WERI-Rb-1 (cell line): ENCODE results near the gene RNASE8.
"Not testable (repeated sequence)": the region's sequence is repeated elsewhere in the genome, so short reads cannot be mapped to it uniquely, and the experiment has no call there.

ENCODE experiments used
- DNase-seq: peaks from one replicate; pipeline ENCODE4 v3.0.0-alpha.2; 2020
- H3K27ac ChIP-seq: fragments of 250-450 bp; sonication (Bioruptor Pico); 2 replicates; pipeline ENCODE4 v1.5.1; 2020; ENCODE audit warnings: mild to moderate bottlenecking, moderate library complexity
- H3K27me3 ChIP-seq: fragments of 250-450 bp; sonication (Bioruptor Pico); 2 replicates; pipeline ENCODE4 v1.5.1; 2021; ENCODE audit warnings: mild to moderate bottlenecking, low read depth, moderate library complexity; ENCODE audit not compliant: insufficient read depth, severe bottlenecking
- H3K36me3 ChIP-seq: fragments of 250-450 bp; sonication (Bioruptor Pico); 2 replicates; pipeline ENCODE4 v1.5.1; 2020; ENCODE audit warnings: mild to moderate bottlenecking, moderate library complexity
- H3K4me3 ChIP-seq: 2 replicates; pipeline ENCODE4 v1.5.1; 2011; ENCODE audit warnings: low read depth, mild to moderate bottlenecking, control low read depth, low read length
- H3K9me3 ChIP-seq: fragments of 250-450 bp; sonication (Bioruptor Pico); 2 replicates; pipeline ENCODE4 v1.5.1; 2021; ENCODE audit warnings: mild to moderate bottlenecking, moderate library complexity; ENCODE audit not compliant: severe bottlenecking
- CTCF ChIP-seq: IDR thresholded peaks from 2 replicates; pipeline ENCODE4 v1.5.1; 2011; ENCODE audit warnings: low read depth, mild to moderate bottlenecking, control low read depth, inconsistent platforms, low read length

RNASE8 gene

GRCh38 chr14:21039585-21040369 is 17.8 kb upstream of the RNASE8 start:
- H3K36me3 ChIP-seq: no peaks in the 10 kb centered on the region
- peak; percentile 63 for DNase-seq
- peak; percentile 67 for TF ChIP-seq CTCF

GRCh38 chr14:21040370-21040925 is 17.2 kb upstream of the RNASE8 start:
- no peak for DNase-seq
- no peak overlapping the region for H3K4me3 ChIP-seq
- TF ChIP-seq CTCF: no peak
- H3K9me3 ChIP-seq: no peaks in the 10 kb centered on the region
- H3K36me3 ChIP-seq: no peaks in the 10 kb centered on the region
- no peak overlapping the region; the same call in 1 of the 2 replicates for H3K27ac ChIP-seq
- H3K27me3 ChIP-seq: no peaks in the 10 kb centered on the region

More at GRCh38 chr14:21039585-21040369, 17.8 kb upstream of the RNASE8 start:
- peak overlapping the region; percentile 51 for H3K27ac ChIP-seq
- no peak overlapping the region for H3K4me3 ChIP-seq
- H3K27me3 ChIP-seq: no peaks in the 10 kb centered on the region
- no peaks in the 10 kb centered on the region for H3K9me3 ChIP-seq

GRCh38 chr14:21040941-21041340 is 16.7 kb upstream of the RNASE8 start:
- H3K36me3 ChIP-seq, H3K9me3 ChIP-seq, DNase-seq, H3K27ac ChIP-seq, H3K4me3 ChIP-seq, H3K27me3 ChIP-seq: not testable (repeated sequence)

GRCh38 chr14:21041676-21042433 is 15.8 kb upstream of the RNASE8 start, which contains the start of gene RNASE7:
Gene RNASE7, plus strand, starts transcription at chr14:21042362. Its CDS starts 631 bp downstream, at chr14:21042993.
- DNase-seq: no peak
- no peaks in the 10 kb centered on the region for H3K9me3 ChIP-seq
- H3K4me3 ChIP-seq: no peak within 1 kb of the TSS
- no peak within 1 kb of the TSS for H3K27ac ChIP-seq
- TF ChIP-seq CTCF: no peak
- H3K36me3 ChIP-seq: no peaks in the 10 kb centered on the region
- no peaks in the 10 kb centered on the region for H3K27me3 ChIP-seq

- H3K27ac ChIP-seq: no peak overlapping the region
- DNase-seq: no peak
- H3K9me3 ChIP-seq: no peaks in the 10 kb centered on the region
- H3K36me3 ChIP-seq: no peaks in the 10 kb centered on the region
- H3K4me3 ChIP-seq: no peak overlapping the region
- no peaks in the 10 kb centered on the region for H3K27me3 ChIP-seq
- TF ChIP-seq CTCF: no peak
Measured at GRCh38 chr14:21042918-21043317, 14.7 kb upstream of the RNASE8 start.

GRCh38 chr14:21043387-21043973 is 14.1 kb upstream of the RNASE8 start:
- Histone ChIP-seq H3K27ac (no peak overlapping the region), H3K36me3 (no peaks in the 10 kb centered on the region), H3K9me3 (no peaks in the 10 kb centered on the region), H3K4me3 (no peak overlapping the region), H3K27me3 (no peaks in the 10 kb centered on the region)
- no peak for DNase-seq
- no peak for TF ChIP-seq CTCF
